Measurements from ENCODE around the gene PNPLA6. TPM values are rescaled to one million over a fixed set of nuclear protein-coding genes. Genes with fewer than 3 reads are reported as not detected.

Gene PNPLA6
- total and polyA plus RNA-seq, 9 of the 15 experiments (the other 6 are each of a cell fraction or from before 2014, with no cell fraction given), result 0.07 to 30.2 (median 8.3) TPM

- TF ChIP-seq, protein P1, sequence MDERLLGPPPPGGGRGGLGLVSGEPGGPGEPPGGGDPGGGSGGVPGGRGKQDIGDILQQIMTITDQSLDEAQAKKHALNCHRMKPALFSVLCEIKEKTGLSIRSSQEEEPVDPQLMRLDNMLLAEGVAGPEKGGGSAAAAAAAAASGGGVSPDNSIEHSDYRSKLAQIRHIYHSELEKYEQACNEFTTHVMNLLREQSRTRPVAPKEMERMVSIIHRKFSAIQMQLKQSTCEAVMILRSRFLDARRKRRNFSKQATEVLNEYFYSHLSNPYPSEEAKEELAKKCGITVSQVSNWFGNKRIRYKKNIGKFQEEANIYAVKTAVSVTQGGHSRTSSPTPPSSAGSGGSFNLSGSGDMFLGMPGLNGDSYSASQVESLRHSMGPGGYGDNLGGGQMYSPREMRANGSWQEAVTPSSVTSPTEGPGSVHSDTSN (CRISPR knock-in tag; IDR thresholded peaks at IDR 0.05; ENCODE audit: low read depth), result peak; percentile 92
- TF ChIP-seq, protein P1 (tag; conservative IDR thresholded peaks at IDR 0.05; ENCODE audit: low read depth), result peak; percentile 99
- TF ChIP-seq, protein P2, sequence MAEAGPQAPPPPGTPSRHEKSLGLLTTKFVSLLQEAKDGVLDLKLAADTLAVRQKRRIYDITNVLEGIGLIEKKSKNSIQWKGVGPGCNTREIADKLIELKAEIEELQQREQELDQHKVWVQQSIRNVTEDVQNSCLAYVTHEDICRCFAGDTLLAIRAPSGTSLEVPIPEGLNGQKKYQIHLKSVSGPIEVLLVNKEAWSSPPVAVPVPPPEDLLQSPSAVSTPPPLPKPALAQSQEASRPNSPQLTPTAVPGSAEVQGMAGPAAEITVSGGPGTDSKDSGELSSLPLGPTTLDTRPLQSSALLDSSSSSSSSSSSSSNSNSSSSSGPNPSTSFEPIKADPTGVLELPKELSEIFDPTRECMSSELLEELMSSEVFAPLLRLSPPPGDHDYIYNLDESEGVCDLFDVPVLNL (CRISPR knock-in tag; IDR thresholded peaks at IDR 0.05; ENCODE audit: low read depth), result no peak
- peak; percentile 68 for TF ChIP-seq OTX1 (CRISPR knock-in tag; IDR thresholded peaks at IDR 0.05)
- TF ChIP-seq MEIS2 (IDR thresholded peaks at IDR 0.05; ENCODE audit: partially characterized antibody), result peak; percentile 89
- peak; percentile 2 for TF ChIP-seq SP2 (IDR thresholded peaks at IDR 0.05; ENCODE audit: extremely low read depth, low read depth, low read length, poor library complexity, severe bottlenecking)
- TF ChIP-seq ZBTB8A (IDR thresholded peaks at IDR 0.05; ENCODE audit: partially characterized antibody), result no peak
- peak; percentile 36; the same call in 1 of the 2 replicates for TF ChIP-seq ELF4 (CRISPR knock-in tag; IDR thresholded peaks at IDR 0.05)
- no peak for TF ChIP-seq ZEB2 (IDR thresholded peaks at IDR 0.05)
- no peak for TF ChIP-seq PRMT5 (CRISPR knock-in tag; IDR thresholded peaks at IDR 0.05)
- TF ChIP-seq MBD2 (IDR thresholded peaks at IDR 0.05; ENCODE audit: borderline replicate concordance, low read depth), result 0 out of 2 replicates have a peak, but pooled peaks have one; percentile 10
- TF ChIP-seq SPI1 (IDR thresholded peaks at IDR 0.05; ENCODE audit: borderline replicate concordance, low read depth, low read length), result peak; percentile 72
- peak; percentile 100 for TF ChIP-seq PKNOX1 (IDR thresholded peaks at IDR 0.05)
Measured at GRCh38 chr19:7605490-7606222, 70.1 kb downstream of the PNPLA6 start (continued).
